ENCODE data around the gene PITPNM3.
"Not testable (repeated sequence)": the region's sequence is repeated elsewhere in the genome, so short reads cannot be mapped to it uniquely, and the experiment has no call there.

The PITPNM3 gene

GRCh38 chr17:6487251-6488007 lies 68.9 kb downstream of the PITPNM3 start:
- Histone ChIP-seq H3K4me3 (ENCODE audit: low read depth, low read length) (no peak overlapping the region), H3K9ac (ENCODE audit: low read length) (no peak overlapping the region), H3K4me1 (ENCODE audit: control insufficient read depth, insufficient read depth, low read length) (peaks cover 38% of the 10 kb centered on the region), H3K27me3 (ENCODE audit: control insufficient read depth, insufficient read depth, low read length) (no peaks in the 10 kb centered on the region), H3K36me3 (ENCODE audit: control insufficient read depth, insufficient read depth, low read length) (no peaks in the 10 kb centered on the region), H3K9me3 (ENCODE audit: control insufficient read depth, insufficient read depth, low read depth, low read length) (no peaks in the 10 kb centered on the region), H3K27ac (ENCODE audit: low read depth, low read length) (no peak overlapping the region)

DNA sequence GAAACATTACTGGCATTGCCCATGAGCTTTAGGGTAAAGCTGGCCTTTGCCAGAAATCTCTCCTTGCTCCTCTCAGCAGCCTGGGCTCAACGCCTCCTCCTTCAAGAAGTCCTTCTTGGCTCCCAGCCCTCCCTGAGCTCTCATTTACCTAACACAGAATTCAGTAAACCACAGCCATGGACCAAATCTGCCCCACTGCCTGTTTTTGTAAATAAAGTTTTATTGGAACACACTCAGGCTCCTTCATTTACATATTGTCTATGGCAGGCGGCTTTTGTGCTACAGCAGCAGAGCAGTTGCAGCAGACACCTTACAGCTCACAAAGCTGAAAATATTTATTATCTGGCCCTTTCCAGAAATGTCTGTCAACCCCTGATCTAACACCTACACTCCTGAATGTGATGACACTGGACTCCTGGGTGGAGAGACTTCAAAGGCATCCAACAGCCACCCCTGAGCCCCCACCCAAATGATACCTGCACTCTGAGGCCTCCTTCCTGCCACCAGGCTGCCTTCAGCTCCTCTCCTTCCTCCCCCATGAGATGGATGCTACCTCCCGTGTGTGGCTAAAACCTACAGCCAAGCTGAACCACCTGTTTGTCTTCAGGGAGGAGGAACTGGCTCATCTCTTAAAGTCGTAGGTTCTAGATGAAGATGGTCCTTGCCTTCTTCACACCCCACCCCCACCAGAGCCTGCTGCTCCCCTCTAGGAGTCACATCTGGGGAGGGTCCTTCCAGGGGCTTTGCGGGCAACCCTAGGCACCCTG lies 70.5 kb downstream of the PITPNM3 start:
- no peaks in the 10 kb centered on the region for H3K36me3 ChIP-seq (ENCODE audit: control insufficient read depth, insufficient read depth, low read length)
- no peaks in the 10 kb centered on the region for H3K9me3 ChIP-seq (ENCODE audit: control insufficient read depth, insufficient read depth, low read depth, low read length)
- H3K4me3 ChIP-seq (ENCODE audit: low read depth, low read length) = no peak overlapping the region
- H3K27me3 ChIP-seq (ENCODE audit: control insufficient read depth, insufficient read depth, low read length) = no peaks in the 10 kb centered on the region
- H3K4me1 ChIP-seq (ENCODE audit: control insufficient read depth, insufficient read depth, low read length) = peaks cover 33% of the 10 kb centered on the region
- no peak overlapping the region for H3K9ac ChIP-seq (ENCODE audit: low read length)
- no peak overlapping the region for H3K27ac ChIP-seq (ENCODE audit: low read depth, low read length)

- H3K27me3 ChIP-seq (ENCODE audit: control insufficient read depth, insufficient read depth, low read length) = no peaks in the 10 kb centered on the region
- H3K9me3 ChIP-seq (ENCODE audit: control insufficient read depth, insufficient read depth, low read depth, low read length) = no peaks in the 10 kb centered on the region
Observed at GRCh38 chr17:6483507-6483906, 72.8 kb downstream of the PITPNM3 start.

DNA sequence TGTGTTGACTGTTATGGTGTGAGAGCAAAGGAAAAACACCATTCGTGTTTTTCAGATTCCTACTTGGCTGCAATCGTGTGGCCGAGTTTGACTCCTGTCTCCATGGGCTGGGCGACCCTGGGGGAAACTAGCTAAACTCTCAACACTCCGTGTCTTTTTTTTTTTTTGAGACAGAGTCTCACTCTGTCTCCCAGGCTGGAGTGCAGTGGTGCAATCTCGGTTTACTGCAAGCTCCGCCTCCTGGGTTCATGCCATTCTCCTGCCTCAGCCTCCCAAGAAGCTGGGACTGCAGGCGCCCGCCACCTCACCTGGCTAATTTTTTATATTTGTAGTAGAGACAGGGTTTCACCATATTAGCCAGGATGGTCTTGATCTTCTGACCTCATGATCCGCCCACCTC lies 73.6 kb downstream of the PITPNM3 start:
- H3K27ac ChIP-seq (ENCODE audit: low read depth, low read length); H3K9ac ChIP-seq (ENCODE audit: low read length); H3K9me3 ChIP-seq (ENCODE audit: control insufficient read depth, insufficient read depth, low read depth, low read length); H3K36me3 ChIP-seq (ENCODE audit: control insufficient read depth, insufficient read depth, low read length); H3K27me3 ChIP-seq (ENCODE audit: control insufficient read depth, insufficient read depth, low read length); H3K4me3 ChIP-seq (ENCODE audit: low read depth, low read length): not testable (repeated sequence)
- H3K4me1 ChIP-seq (ENCODE audit: control insufficient read depth, insufficient read depth, low read length) = peaks cover 28% of the 10 kb centered on the region

More at GRCh38 chr17:6483507-6483906, 72.8 kb downstream of the PITPNM3 start:
- peaks cover 34% of the 10 kb centered on the region for H3K4me1 ChIP-seq (ENCODE audit: control insufficient read depth, insufficient read depth, low read length)
- H3K27ac ChIP-seq (ENCODE audit: low read depth, low read length) = no peak overlapping the region
- H3K36me3 ChIP-seq (ENCODE audit: control insufficient read depth, insufficient read depth, low read length) = no peaks in the 10 kb centered on the region
- no peak overlapping the region for H3K4me3 ChIP-seq (ENCODE audit: low read depth, low read length)
- H3K9ac ChIP-seq (ENCODE audit: low read length) = no peak overlapping the region

DNA sequence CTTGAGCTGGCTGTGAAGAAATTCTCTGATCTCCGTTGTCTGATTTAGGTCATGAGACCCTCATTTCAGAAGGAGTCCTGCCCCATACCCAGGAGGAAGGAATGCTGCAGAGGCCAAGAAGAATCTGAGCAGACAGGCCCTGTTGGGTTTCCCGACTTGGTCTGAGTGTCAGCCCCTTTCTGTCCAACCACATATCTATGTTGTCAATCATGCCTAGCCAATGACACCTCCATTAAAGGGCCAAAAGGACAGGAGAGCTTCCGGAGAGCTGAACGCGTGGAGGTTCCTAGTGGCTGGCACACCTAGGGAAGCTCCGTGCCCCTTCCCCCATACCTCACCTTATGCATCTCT lies 74.3 kb downstream of the PITPNM3 start:
- Histone ChIP-seq H3K27me3 (ENCODE audit: control insufficient read depth, insufficient read depth, low read length) (no peaks in the 10 kb centered on the region), H3K9ac (ENCODE audit: low read length) (no peak overlapping the region), H3K4me3 (ENCODE audit: low read depth, low read length) (no peak overlapping the region), H3K9me3 (ENCODE audit: control insufficient read depth, insufficient read depth, low read depth, low read length) (no peaks in the 10 kb centered on the region), H3K4me1 (ENCODE audit: control insufficient read depth, insufficient read depth, low read length) (peaks cover 20% of the 10 kb centered on the region), H3K36me3 (ENCODE audit: control insufficient read depth, insufficient read depth, low read length) (no peaks in the 10 kb centered on the region), H3K27ac (ENCODE audit: low read depth, low read length) (no peak overlapping the region)

DNA sequence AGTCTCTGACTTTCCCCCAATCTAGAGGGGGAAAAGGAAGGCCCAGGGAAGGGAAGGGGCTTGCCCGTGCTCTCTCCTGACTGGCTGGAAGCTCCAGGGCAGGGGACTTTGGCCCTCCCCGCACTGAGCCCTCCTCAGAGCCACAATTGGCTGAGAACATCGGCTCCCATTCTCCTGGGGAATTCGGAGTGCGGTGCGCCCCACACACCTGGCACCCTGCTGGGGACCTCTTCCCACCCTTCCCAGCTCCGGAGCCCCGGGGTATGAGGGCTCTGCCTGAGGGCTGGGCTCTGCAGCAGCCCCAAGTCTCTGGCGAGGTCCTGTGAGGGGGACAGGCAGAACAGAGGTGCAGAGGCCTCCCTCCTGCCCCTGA lies 76.1 kb downstream of the PITPNM3 start:
- H3K9me3 ChIP-seq (ENCODE audit: control insufficient read depth, insufficient read depth, low read depth, low read length) = no peaks in the 10 kb centered on the region
- H3K4me1 ChIP-seq (ENCODE audit: control insufficient read depth, insufficient read depth, low read length) = peaks cover 14% of the 10 kb centered on the region; the same call in 1 of the 2 replicates
- no peak overlapping the region for H3K9ac ChIP-seq (ENCODE audit: low read length)
- H3K27ac ChIP-seq (ENCODE audit: low read depth, low read length) = no peak overlapping the region
- no peak overlapping the region for H3K4me3 ChIP-seq (ENCODE audit: low read depth, low read length)
- no peaks in the 10 kb centered on the region for H3K36me3 ChIP-seq (ENCODE audit: control insufficient read depth, insufficient read depth, low read length)
- H3K27me3 ChIP-seq (ENCODE audit: control insufficient read depth, insufficient read depth, low read length) = no peaks in the 10 kb centered on the region

DNA sequence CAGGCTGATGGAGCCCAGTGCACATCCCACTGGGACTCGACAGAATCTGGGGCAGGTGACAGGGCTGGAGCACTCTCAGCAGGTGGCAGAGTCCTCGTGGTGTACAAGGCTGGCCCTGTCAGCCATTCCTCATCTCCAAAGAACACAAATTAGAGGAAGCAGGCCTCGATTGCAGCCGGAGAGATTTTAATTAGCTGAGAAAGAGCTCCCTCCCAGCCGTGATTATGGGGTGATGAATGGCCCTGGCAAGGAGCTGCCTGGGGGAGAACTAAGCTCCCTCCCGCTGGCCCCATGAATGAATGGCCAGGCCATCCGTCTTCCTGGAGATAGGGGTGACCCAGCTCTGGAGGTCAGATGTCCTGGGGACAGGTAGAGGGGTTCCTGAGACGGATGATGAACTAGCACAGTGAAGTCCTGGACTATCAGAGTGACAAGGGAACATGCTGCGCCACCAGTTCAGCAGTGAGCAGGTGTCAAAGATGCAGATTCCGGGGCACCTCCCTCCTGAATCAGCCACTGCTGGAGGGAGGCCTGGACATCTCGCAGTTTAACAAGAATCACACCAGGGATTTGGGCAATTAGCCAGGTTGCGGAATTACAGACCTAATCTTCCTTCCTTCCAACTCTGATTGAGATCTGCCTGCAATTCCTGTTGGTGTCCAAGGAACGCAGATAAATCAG lies 76.6 kb downstream of the PITPNM3 start:
- H3K27me3 ChIP-seq (ENCODE audit: control insufficient read depth, insufficient read depth, low read length) = no peaks in the 10 kb centered on the region
- no peak overlapping the region for H3K9ac ChIP-seq (ENCODE audit: low read length)
- H3K4me3 ChIP-seq (ENCODE audit: low read depth, low read length) = no peak overlapping the region
- H3K27ac ChIP-seq (ENCODE audit: low read depth, low read length) = no peak overlapping the region
- peaks cover 20% of the 10 kb centered on the region; the same call in 1 of the 2 replicates for H3K4me1 ChIP-seq (ENCODE audit: control insufficient read depth, insufficient read depth, low read length)
- H3K36me3 ChIP-seq (ENCODE audit: control insufficient read depth, insufficient read depth, low read length) = no peaks in the 10 kb centered on the region
- H3K9me3 ChIP-seq (ENCODE audit: control insufficient read depth, insufficient read depth, low read depth, low read length) = no peaks in the 10 kb centered on the region

GRCh38 chr17:6478486-6478885 lies 77.9 kb downstream of the PITPNM3 start:
- H3K27me3 ChIP-seq (ENCODE audit: control insufficient read depth, insufficient read depth, low read length) = no peaks in the 10 kb centered on the region
- no peak overlapping the region for H3K27ac ChIP-seq (ENCODE audit: low read depth, low read length)
- H3K9ac ChIP-seq (ENCODE audit: low read length) = no peak overlapping the region
- no peaks in the 10 kb centered on the region for H3K9me3 ChIP-seq (ENCODE audit: control insufficient read depth, insufficient read depth, low read depth, low read length)
- H3K4me1 ChIP-seq (ENCODE audit: control insufficient read depth, insufficient read depth, low read length) = peaks cover 20% of the 10 kb centered on the region; the same call in 1 of the 2 replicates
- no peak overlapping the region for H3K4me3 ChIP-seq (ENCODE audit: low read depth, low read length)
- H3K36me3 ChIP-seq (ENCODE audit: control insufficient read depth, insufficient read depth, low read length) = no peaks in the 10 kb centered on the region

GRCh38 chr17:6477831-6478383 lies 78.4 kb downstream of the PITPNM3 start:
- Histone ChIP-seq H3K27ac (ENCODE audit: low read depth, low read length) (no peak overlapping the region), H3K9me3 (ENCODE audit: control insufficient read depth, insufficient read depth, low read depth, low read length) (no peaks in the 10 kb centered on the region), H3K4me1 (ENCODE audit: control insufficient read depth, insufficient read depth, low read length) (peaks cover 25% of the 10 kb centered on the region), H3K9ac (ENCODE audit: low read length) (no peak overlapping the region), H3K36me3 (ENCODE audit: control insufficient read depth, insufficient read depth, low read length) (no peaks in the 10 kb centered on the region), H3K27me3 (ENCODE audit: control insufficient read depth, insufficient read depth, low read length) (no peaks in the 10 kb centered on the region), H3K4me3 (ENCODE audit: low read depth, low read length) (no peak overlapping the region)

DNA sequence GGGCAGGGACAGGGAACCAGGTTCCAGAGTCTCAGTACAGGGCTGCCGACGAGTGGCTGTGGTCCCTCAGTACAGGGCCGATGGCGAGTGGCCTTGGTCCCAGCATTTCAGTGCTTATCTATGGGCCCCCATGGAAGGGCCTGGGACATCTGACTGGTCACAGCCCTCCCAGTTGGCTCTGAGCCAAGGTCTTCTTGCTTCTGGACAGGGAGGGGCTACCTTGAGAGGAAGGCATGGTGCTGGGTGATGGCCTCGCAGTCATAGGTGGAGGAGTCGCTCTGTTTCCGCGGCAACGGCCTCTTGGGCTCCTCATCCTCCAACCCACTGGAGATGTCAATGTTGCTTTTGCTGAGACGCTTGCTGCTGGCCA lies 79.6 kb downstream of the PITPNM3 start:
- H3K9me3 ChIP-seq (ENCODE audit: control insufficient read depth, insufficient read depth, low read depth, low read length) = no peaks in the 10 kb centered on the region

More for the DNA sequence above, 79.6 kb downstream of the PITPNM3 start:
- Histone ChIP-seq H3K4me1 (ENCODE audit: control insufficient read depth, insufficient read depth, low read length) (peaks cover 36% of the 10 kb centered on the region), H3K27ac (ENCODE audit: low read depth, low read length) (no peak overlapping the region), H3K36me3 (ENCODE audit: control insufficient read depth, insufficient read depth, low read length) (no peaks in the 10 kb centered on the region), H3K4me3 (ENCODE audit: low read depth, low read length) (no peak overlapping the region), H3K9ac (ENCODE audit: low read length) (no peak overlapping the region), H3K27me3 (ENCODE audit: control insufficient read depth, insufficient read depth, low read length) (no peaks in the 10 kb centered on the region)
